Measurements from ENCODE around the gene PYY. TPM values are rescaled to one million over a fixed set of nuclear protein-coding genes. Genes with fewer than 3 reads are reported as not detected.

PYY gene
- total and polyA plus RNA-seq, 10 of the 15 experiments (the other 5 are each of a cell fraction or from before 2014, with no cell fraction given) = 0.07 to 0.18 TPM; not detected in 8

DNA sequence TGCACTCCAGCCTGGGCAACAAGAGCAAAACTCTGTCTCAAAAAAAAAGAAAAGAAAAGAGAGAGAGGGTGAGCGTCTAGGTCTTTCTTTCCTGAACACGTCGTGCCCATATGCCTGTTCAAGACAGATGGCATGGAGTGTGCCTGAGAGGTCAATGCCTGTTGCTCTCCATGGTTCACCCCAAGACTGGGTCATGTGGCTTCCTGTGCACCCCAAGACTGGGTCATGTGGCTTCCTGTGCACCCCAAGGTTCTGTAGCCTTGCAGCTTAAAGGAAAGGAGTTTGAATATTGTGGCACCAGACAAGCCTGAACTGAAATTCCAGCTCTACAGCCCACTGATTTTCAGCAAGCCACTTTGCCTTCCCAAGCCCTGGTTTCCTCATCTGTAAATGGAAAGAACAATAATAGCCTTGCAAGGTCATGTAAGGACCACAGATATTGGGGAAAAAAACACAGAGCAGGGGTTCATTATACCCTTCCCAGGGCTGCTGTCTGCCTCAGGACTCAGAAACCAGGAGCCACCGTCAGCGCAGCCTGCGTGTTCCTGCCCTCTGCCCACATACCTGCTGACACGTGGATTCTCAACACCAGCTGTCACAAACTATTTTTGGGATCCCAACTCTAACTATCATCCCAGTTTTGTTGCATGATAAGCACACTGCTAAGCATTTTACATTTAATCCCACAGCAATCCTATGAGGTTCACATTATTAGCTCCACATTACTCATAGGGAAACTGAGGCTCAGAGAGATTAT, 32.7 kb upstream of the PYY start (continued):
- TF ChIP-seq EED (IDR thresholded peaks at IDR 0.05; ENCODE audit: low read depth) (no peak), IKZF2 (IDR thresholded peaks at IDR 0.05) (no peak)

DNA sequence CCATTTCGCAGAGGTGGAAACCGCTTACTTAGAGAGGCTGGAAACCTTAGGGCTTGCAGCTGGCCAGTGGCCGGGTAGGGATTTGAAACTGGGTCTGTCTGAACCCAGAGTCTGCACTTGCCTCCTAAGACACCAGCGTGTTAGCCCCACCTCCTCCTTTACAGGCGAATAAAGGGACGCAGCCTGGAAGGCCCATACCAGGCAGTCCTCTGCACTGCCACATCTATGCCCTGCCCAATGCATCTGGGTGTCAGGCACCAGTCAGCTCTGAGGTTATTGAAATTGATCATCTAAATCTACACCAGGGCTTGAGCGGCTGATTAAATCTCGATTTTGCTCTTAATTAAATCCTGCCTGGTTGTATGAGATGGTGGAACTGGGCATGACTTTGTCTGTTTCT, 30.8 kb upstream of the PYY start:
- H3K9ac ChIP-seq (ENCODE audit: control insufficient read depth, insufficient read depth, low read length) = no peak overlapping the region
- SMC1A ChIA-PET (ENCODE audit: uncharacterized antibody, unreplicated experiment) = no interaction called here

More for the DNA sequence above, 30.8 kb upstream of the PYY start:
- Histone ChIP-seq H3K4me2 (ENCODE audit: control insufficient read depth, insufficient read depth) (no peak overlapping the region), H3K27me3 (replicated peaks in 1 of 2; ENCODE audit: control insufficient read depth in 2 of 2, insufficient read depth in 2 of 2, low read length in 1 of 2) (peaks cover 3 to 21% of the 10 kb centered on the region in 2 experiments; a peak in 3 of 4 replicates), H3K9me3 (replicated peaks; ENCODE audit: control insufficient read depth, insufficient read depth, low read length) (no peaks in the 10 kb centered on the region), H2AFZ (ENCODE audit: control insufficient read depth, low read depth, low read length) (no peak overlapping the region), H4K20me1 (ENCODE audit: control insufficient read depth, insufficient read depth) (no peaks in the 10 kb centered on the region), H3K79me2 (ENCODE audit: control insufficient read depth, insufficient read depth, low read length) (no peaks in the 10 kb centered on the region), H3K36me3 (ENCODE audit: control insufficient read depth in 2 of 2, insufficient read depth in 2 of 2, low read length in 1 of 2) (no peaks in the 10 kb centered on the region), H3K27ac (ENCODE audit: control insufficient read depth, insufficient read depth) (no peak overlapping the region), H3K4me1 (ENCODE audit: control insufficient read depth, insufficient read depth, low read length) (no peaks in the 10 kb centered on the region), H3K4me3 (no peak overlapping the region)
- BruUV-seq (replicated peaks) = no TSS peak
- CTCF ChIA-PET = no interaction called here
- in situ Hi-C loops (cut with MboI) = no loop called here
- ATAC-seq (no peak), DNase-seq (ENCODE audit: low read depth, low spot score) (no peak), FAIRE-seq (no peak)
- POLR2A ChIA-PET = no interaction called here
- intact Hi-C loops (cut with micrococcal nuclease; ENCODE audit: unreplicated experiment) = no loop called here
- RAD21 ChIA-PET (ENCODE audit: unreplicated experiment) = no interaction called here
- WGBS (ENCODE audit: insufficient coverage, insufficient replicate concordance, low lambda C conversion rate, missing lambda C conversion rate) = 39% methylated on average over 8 of the region's 8 CpGs
- no peak for TF ChIP-seq ZNF217 (IDR thresholded peaks at IDR 0.05)
- no peak for TF ChIP-seq ETV6 (conservative IDR thresholded peaks at IDR 0.05 in 1 of 2, IDR thresholded peaks at IDR 0.05 in 1 of 2; ENCODE audit: borderline replicate concordance in 1 of 2, low read depth in 1 of 2)
- no peak for TF ChIP-seq MTA3 (IDR thresholded peaks at IDR 0.05; ENCODE audit: borderline replicate concordance, low read length)
- TF ChIP-seq HCFC1 (IDR thresholded peaks at IDR 0.05; ENCODE audit: low read length) = no peak
- TF ChIP-seq, protein P1, sequence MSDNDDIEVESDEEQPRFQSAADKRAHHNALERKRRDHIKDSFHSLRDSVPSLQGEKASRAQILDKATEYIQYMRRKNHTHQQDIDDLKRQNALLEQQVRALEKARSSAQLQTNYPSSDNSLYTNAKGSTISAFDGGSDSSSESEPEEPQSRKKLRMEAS (IDR thresholded peaks at IDR 0.05; ENCODE audit: low read depth, low read length) = no peak
- TF ChIP-seq HDAC2 (IDR thresholded peaks at IDR 0.05) = no peak
- TF ChIP-seq YY1 (IDR thresholded peaks at IDR 0.05; ENCODE audit: low read depth, low read length) = no peak
- TF ChIP-seq POLR2AphosphoS2 (IDR thresholded peaks at IDR 0.05; ENCODE audit: low read depth, low read length) = no peak
- TF ChIP-seq, protein P2, sequence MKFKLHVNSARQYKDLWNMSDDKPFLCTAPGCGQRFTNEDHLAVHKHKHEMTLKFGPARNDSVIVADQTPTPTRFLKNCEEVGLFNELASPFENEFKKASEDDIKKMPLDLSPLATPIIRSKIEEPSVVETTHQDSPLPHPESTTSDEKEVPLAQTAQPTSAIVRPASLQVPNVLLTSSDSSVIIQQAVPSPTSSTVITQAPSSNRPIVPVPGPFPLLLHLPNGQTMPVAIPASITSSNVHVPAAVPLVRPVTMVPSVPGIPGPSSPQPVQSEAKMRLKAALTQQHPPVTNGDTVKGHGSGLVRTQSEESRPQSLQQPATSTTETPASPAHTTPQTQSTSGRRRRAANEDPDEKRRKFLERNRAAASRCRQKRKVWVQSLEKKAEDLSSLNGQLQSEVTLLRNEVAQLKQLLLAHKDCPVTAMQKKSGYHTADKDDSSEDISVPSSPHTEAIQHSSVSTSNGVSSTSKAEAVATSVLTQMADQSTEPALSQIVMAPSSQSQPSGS (IDR thresholded peaks at IDR 0.05; ENCODE audit: low read length) = no peak
- TF ChIP-seq ZZZ3 (IDR thresholded peaks at IDR 0.05; ENCODE audit: control insufficient read depth, insufficient read length, low read depth) = no peak
- TF ChIP-seq BCL11A (IDR thresholded peaks at IDR 0.05; ENCODE audit: low read depth, low read length) = no peak
- TF ChIP-seq, protein P3, sequence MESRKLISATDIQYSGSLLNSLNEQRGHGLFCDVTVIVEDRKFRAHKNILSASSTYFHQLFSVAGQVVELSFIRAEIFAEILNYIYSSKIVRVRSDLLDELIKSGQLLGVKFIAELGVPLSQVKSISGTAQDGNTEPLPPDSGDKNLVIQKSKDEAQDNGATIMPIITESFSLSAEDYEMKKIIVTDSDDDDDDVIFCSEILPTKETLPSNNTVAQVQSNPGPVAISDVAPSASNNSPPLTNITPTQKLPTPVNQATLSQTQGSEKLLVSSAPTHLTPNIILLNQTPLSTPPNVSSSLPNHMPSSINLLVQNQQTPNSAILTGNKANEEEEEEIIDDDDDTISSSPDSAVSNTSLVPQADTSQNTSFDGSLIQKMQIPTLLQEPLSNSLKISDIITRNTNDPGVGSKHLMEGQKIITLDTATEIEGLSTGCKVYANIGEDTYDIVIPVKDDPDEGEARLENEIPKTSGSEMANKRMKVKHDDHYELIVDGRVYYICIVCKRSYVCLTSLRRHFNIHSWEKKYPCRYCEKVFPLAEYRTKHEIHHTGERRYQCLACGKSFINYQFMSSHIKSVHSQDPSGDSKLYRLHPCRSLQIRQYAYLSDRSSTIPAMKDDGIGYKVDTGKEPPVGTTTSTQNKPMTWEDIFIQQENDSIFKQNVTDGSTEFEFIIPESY (IDR thresholded peaks at IDR 0.05) = no peak
- no peak for TF ChIP-seq TAF1 (IDR thresholded peaks at IDR 0.05; ENCODE audit: borderline replicate concordance, low read depth, low read length)
- TF ChIP-seq RFX5 (IDR thresholded peaks at IDR 0.05; ENCODE audit: low read depth, low read length) = no peak
- TF ChIP-seq SMAD1 (IDR thresholded peaks at IDR 0.05; ENCODE audit: low read depth, partially characterized antibody) = no peak
- TF ChIP-seq, protein P4, sequence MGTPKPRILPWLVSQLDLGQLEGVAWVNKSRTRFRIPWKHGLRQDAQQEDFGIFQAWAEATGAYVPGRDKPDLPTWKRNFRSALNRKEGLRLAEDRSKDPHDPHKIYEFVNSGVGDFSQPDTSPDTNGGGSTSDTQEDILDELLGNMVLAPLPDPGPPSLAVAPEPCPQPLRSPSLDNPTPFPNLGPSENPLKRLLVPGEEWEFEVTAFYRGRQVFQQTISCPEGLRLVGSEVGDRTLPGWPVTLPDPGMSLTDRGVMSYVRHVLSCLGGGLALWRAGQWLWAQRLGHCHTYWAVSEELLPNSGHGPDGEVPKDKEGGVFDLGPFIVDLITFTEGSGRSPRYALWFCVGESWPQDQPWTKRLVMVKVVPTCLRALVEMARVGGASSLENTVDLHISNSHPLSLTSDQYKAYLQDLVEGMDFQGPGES (IDR thresholded peaks at IDR 0.05) = no peak
- TF ChIP-seq, protein P5, sequence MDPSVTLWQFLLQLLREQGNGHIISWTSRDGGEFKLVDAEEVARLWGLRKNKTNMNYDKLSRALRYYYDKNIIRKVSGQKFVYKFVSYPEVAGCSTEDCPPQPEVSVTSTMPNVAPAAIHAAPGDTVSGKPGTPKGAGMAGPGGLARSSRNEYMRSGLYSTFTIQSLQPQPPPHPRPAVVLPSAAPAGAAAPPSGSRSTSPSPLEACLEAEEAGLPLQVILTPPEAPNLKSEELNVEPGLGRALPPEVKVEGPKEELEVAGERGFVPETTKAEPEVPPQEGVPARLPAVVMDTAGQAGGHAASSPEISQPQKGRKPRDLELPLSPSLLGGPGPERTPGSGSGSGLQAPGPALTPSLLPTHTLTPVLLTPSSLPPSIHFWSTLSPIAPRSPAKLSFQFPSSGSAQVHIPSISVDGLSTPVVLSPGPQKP (IDR thresholded peaks at IDR 0.05; ENCODE audit: low read depth, low read length) = no peak

All from GM12878 (cell line).